IPS DF 4.7 (cell line): ENCODE measurements around the gene TSPEAR.

Experiments used
- DNase-seq: peaks from one replicate; pipeline ENCODE4 v3.0.0-alpha.2; 2013; ENCODE audit warnings: low spot score; ENCODE audit errors: extremely low read depth

TSPEAR gene

GRCh38 chr21:44741921-44742320 is 30.5 kb upstream of the TSPEAR start:
- DNase-seq, result no peak

- DNase-seq, result no peak
Observed at GRCh38 chr21:44740742-44741141, 29.4 kb upstream of the TSPEAR start.

- no peak for DNase-seq
Observed at GRCh38 chr21:44739316-44739715, 27.9 kb upstream of the TSPEAR start.

- DNase-seq, result no peak
Observed at GRCh38 chr21:44738621-44739020, 27.2 kb upstream of the TSPEAR start.

GRCh38 chr21:44737706-44738354 is 26.5 kb upstream of the TSPEAR start:
- DNase-seq, result no peak

- no peak for DNase-seq
Observed at GRCh38 chr21:44736291-44737004, 25.1 kb upstream of the TSPEAR start.

- DNase-seq, result no peak
Observed at GRCh38 chr21:44735821-44736220, 24.4 kb upstream of the TSPEAR start.

GRCh38 chr21:44734841-44735240 is 23.5 kb upstream of the TSPEAR start:
- no peak for DNase-seq

GRCh38 chr21:44734026-44734745 is 22.8 kb upstream of the TSPEAR start:
- DNase-seq, result no peak

GRCh38 chr21:44732956-44733355 is 21.6 kb upstream of the TSPEAR start:
- DNase-seq, result no peak

GRCh38 chr21:44732263-44732662 is 20.9 kb upstream of the TSPEAR start:
- DNase-seq, result no peak

- DNase-seq, result no peak
Observed at GRCh38 chr21:44730951-44731579, 19.7 kb upstream of the TSPEAR start.

- DNase-seq, result no peak
Observed at GRCh38 chr21:44730028-44730395, 18.6 kb upstream of the TSPEAR start.

- DNase-seq, result no peak
Observed at GRCh38 chr21:44729336-44730027, 18.1 kb upstream of the TSPEAR start.

- no peak for DNase-seq
Observed at GRCh38 chr21:44728716-44729115, 17.3 kb upstream of the TSPEAR start.

GRCh38 chr21:44727757-44728156 is 16.4 kb upstream of the TSPEAR start:
- no peak for DNase-seq

GRCh38 chr21:44727321-44727720 is 15.9 kb upstream of the TSPEAR start:
- no peak for DNase-seq

GRCh38 chr21:44726826-44727225 is 15.5 kb upstream of the TSPEAR start:
- no peak for DNase-seq

- DNase-seq, result no peak
Observed at GRCh38 chr21:44724926-44725325, 13.6 kb upstream of the TSPEAR start.

- DNase-seq, result no peak
Observed at GRCh38 chr21:44724196-44724595, 12.8 kb upstream of the TSPEAR start.
